Activated naive CD4-positive, alpha-beta T cell treated with anti-CD3 and anti-CD28 coated beads, Interleukin-2, amount 10 ng/mL, durations not matched to agents 7 days and 5 days (primary cell): ENCODE results near the gene C9orf78.

Experiments
- CTCF ChIA-PET: fragments of 350-600 bp; sonication (Branson Sonifier 250); formaldehyde crosslinking; loops from one replicate; lab custom pipeline; 2021; ENCODE audit warnings: antibody characterized with exemption; lab: Charles Lee
- DNase-seq: peaks from one replicate; pipeline ENCODE4 v3.0.0-alpha.2; 2020
- H3K27ac Mint-ChIP-seq: one replicate; pipeline ENCODE4 v1.8.0; 2021; ENCODE audit warnings: mild to moderate bottlenecking, moderate library complexity, mixed read lengths
- H3K27me3 Mint-ChIP-seq: one replicate; pipeline ENCODE4 v1.8.0; 2021; ENCODE audit warnings: mild to moderate bottlenecking, mixed read lengths
- H3K36me3 Mint-ChIP-seq: one replicate; pipeline ENCODE4 v1.8.0; 2021; ENCODE audit warnings: mixed read lengths
- H3K4me1 Mint-ChIP-seq: one replicate; pipeline ENCODE4 v1.8.0; 2021; ENCODE audit warnings: mixed read lengths
- H3K4me3 Mint-ChIP-seq: one replicate; pipeline ENCODE4 v1.8.0; 2021; ENCODE audit warnings: mild to moderate bottlenecking, moderate library complexity, mixed read lengths
- H3K9me3 Mint-ChIP-seq: one replicate; pipeline ENCODE4 v1.8.0; 2021; ENCODE audit warnings: mixed read lengths

The C9orf78 gene, protein sequence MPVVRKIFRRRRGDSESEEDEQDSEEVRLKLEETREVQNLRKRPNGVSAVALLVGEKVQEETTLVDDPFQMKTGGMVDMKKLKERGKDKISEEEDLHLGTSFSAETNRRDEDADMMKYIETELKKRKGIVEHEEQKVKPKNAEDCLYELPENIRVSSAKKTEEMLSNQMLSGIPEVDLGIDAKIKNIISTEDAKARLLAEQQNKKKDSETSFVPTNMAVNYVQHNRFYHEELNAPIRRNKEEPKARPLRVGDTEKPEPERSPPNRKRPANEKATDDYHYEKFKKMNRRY

DNA sequence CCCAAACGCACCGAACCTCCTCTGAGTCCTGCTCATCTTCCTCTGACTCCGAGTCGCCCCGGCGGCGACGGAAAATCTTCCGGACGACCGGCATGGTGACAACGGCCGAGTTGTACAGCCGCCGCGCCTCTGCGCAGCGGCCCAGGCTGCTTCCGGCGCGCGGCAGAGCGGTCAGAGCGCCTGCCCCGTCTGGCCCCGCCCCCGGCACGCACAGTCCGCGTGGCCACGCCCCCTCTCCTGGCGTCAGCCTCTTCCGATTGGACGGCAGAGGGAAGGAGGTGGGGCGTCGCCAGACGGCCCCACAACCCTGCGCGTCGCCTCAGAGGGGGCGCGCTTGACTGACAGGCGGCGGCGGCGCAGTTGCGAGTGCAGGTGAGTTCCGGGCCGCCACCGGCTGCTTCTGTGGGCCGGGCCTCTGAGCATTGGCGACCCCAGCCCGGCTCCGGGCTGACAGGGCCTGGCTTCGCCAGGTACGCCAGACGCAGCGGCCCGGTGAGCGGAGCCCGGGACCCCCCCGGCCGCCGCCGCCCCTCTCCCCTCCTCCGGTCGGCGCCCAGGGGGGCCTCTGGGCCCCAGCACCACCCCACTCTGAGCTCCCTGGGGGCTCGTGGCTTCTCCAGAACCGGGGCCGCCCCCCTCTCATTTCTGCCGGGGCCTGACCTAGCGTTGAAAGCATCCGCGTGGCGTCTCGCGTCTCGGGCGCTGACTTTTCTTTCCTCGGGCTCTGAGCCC is at the start of gene C9orf78, which contains the start of gene USP20:
Gene C9orf78 (minus strand): TSS at position 148 of the 732 bp plus-strand sequence. CDS start 54 bp downstream, at position 94.
Gene USP20 (plus strand): TSS at position 331 of the 732 bp plus-strand sequence. CDS start 17,098 bp downstream, outside the sequence.
- Mint-ChIP-seq H3K4me1 (peaks cover 59% of the 10 kb centered on the region), H3K36me3 (peaks cover 40% of the 10 kb centered on the region), H3K27me3 (no peaks in the 10 kb centered on the region), H3K27ac (peak within 1 kb of the TSS; percentile 99), H3K9me3 (no peaks in the 10 kb centered on the region), H3K4me3 (peak within 1 kb of the TSS; percentile 98)
- CTCF ChIA-PET, result interaction anchor here (0.9 to 1.2 kb wide), 3 partner anchors 9 to 50 kb away, joined by 3 to 4 read pairs (median 3); no protein-coding TSS in a partner anchor
- DNase-seq, result peak; percentile 97

DNA sequence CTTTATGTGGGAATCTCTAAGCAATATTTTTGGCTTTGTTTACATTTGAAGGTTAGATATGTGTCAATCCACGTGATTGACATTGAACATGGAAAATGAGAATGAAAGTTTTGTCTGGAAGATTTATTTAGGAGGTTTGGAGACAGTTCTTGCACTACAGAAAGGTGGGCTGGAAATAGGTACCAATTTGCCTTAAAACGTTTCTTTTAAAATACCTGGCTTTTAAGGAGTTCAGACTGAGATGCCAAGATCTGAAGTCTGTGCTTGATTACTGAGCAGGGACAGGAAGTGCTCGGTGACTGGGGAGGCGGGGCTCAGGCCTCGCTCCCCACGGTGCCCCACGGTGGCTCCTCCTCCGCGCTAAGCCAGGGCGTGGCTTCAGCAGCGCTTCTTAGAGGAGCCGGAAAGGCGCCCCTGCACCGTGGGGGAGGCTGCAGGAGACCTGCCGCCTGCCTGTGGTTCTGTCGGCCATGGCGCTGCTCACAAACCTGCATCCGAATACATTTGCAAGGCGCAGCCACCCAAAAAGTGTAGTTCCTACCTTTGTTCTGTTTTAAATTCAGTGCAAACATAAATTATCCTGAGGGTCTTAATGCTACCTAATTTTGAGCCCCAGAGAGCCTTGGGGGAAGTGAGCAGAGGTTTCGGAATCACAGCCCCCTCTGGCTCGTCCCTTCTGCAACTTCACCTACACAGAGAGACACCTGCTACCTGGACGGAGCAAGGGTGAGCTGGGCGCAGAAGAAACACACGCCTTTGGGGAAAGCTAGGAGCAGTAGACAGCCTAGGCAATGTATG is 49.3 kb upstream of the C9orf78 start:
- Mint-ChIP-seq H3K27ac (peak overlapping the region; percentile 99), H3K4me1 (peaks cover 63% of the 10 kb centered on the region), H3K27me3 (no peaks in the 10 kb centered on the region), H3K4me3 (peak overlapping the region; percentile 79), H3K36me3 (peaks cover 36% of the 10 kb centered on the region), H3K9me3 (no peaks in the 10 kb centered on the region)
- CTCF ChIA-PET, result interaction anchor here (0.7 to 5.0 kb wide), 22 partner anchors 10 to 352 kb away, joined by 3 to 27 read pairs (median 6); partner anchors contain the start of genes C9orf78 and USP20
- DNase-seq, result peak; percentile 98

DNA sequence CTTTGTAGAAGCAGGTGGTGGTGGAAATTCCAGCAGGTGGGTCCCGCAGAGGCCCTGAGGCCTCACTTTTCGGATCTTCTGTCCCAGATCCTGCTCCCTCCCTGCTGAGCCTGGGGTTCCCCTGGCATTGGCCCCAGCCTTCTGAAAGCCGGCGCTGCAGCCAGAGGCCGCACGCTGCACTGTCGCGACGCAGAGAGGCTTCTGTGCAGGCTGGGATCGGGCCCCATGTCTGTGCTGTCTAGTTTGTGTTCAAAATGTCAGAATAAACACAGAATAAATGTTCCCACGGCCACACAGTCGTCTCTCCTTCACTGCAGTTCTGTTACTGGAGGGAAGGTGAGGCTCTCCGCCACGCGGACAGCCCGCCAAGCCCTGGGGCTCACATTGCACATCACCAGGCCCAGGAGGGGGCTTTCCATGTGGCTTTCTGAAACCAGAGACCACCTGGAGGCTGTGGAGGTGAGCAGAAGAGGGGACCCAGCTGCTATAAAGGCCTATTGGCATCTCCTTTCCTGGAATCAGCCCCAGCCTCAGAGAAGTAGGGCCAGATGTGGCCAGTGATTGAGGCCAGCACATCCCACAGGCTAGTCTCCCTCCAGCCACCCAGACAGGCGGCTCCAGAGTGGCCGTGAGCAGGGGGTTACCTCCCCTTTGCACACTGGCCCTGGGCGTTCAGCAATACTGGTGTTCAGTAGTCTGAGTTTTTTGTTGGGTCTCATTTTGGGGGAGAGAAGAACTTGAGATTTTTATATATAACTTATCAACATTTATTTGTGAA is 46.7 kb upstream of the C9orf78 start:
- Mint-ChIP-seq H3K36me3 (peaks cover 35% of the 10 kb centered on the region), H3K27ac (no peak overlapping the region), H3K27me3 (no peaks in the 10 kb centered on the region), H3K9me3 (no peaks in the 10 kb centered on the region), H3K4me1 (peaks cover 41% of the 10 kb centered on the region), H3K4me3 (no peak overlapping the region)
- no peak for DNase-seq
- CTCF ChIA-PET, result interaction anchor here (1.1 kb wide), 1 partner anchor 12 kb away, joined by 3 read pairs; no protein-coding TSS in a partner anchor

- Mint-ChIP-seq H3K27ac (no peak overlapping the region), H3K9me3 (no peaks in the 10 kb centered on the region), H3K36me3 (peaks cover 36% of the 10 kb centered on the region), H3K4me1 (peaks cover 37% of the 10 kb centered on the region), H3K27me3 (no peaks in the 10 kb centered on the region), H3K4me3 (no peak overlapping the region)
- CTCF ChIA-PET, result interaction anchor here (0.7 kb wide), 1 partner anchor 14 kb away, joined by 3 read pairs; no protein-coding TSS in a partner anchor
- DNase-seq, result no peak
These were observed 45.8 kb upstream of the C9orf78 start for GRCh38 chr9:129880654-129881546.

DNA sequence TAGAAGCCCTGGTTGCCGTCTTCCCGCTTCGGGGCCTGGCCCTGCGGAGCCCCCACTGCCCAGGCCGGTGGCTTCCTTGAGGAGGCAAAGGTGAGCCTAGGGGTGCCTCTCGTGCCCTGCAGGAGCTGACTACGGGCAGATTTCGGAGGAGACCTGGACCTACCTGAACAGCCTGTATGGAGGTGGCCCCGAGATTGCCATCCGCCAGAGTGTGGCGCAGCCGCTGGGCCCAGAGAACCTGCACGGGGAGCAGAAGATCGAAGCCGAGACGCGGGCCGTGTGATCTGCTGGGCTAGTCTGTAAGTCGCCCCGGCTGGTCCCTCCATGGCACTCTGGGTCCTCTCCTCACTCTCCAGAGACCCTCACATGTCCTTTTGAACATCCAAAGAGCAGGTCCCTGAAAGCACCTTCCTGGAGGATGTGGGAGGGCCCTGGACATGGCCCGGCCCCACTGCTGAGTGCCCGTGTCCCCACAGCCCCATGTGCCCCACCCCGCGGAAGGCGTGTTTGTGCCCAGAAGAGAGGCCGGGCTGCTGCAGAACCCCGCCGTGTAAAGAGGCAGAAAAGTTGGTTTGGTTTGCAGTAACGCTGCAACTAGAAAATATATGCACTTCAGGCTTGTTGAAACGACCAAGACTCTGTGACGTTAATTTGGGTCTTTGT is 45.0 kb upstream of the C9orf78 start:
- no peak for DNase-seq
- Mint-ChIP-seq H3K36me3 (peaks cover 38% of the 10 kb centered on the region), H3K27me3 (no peaks in the 10 kb centered on the region), H3K4me3 (no peak overlapping the region), H3K27ac (peak overlapping the region; percentile 71), H3K4me1 (peaks cover 33% of the 10 kb centered on the region), H3K9me3 (no peaks in the 10 kb centered on the region)
- CTCF ChIA-PET, result interaction anchor here (0.7 kb wide), 1 partner anchor 13 kb away, joined by 3 read pairs; no protein-coding TSS in a partner anchor

- Mint-ChIP-seq H3K36me3 (peaks cover 39% of the 10 kb centered on the region), H3K4me3 (no peak overlapping the region), H3K9me3 (no peaks in the 10 kb centered on the region), H3K4me1 (peaks cover 26% of the 10 kb centered on the region), H3K27me3 (no peaks in the 10 kb centered on the region), H3K27ac (peak overlapping the region; percentile 42)
- DNase-seq, result no peak
- CTCF ChIA-PET, result no interaction called here
These were observed 44.1 kb upstream of the C9orf78 start for GRCh38 chr9:129879103-129879699.

DNA sequence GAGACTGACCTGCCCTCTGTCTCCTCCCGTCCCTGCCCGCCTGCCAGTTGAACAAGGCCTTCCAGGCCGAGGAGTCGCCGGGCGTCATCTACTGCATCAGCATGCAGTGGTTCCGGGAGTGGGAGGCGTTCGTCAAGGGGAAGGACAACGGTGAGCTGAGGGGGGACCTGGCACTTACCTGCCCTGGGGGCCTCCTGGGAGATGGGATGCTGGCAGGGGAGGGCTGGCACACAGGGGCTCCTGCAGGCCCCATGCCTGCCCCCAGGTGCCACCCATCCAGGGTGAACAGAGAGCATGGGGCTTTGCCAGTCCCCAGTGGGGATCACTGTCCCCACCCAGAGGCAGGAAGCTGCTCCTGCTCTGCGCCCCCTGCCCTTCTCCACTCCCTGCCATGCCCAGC is 43.2 kb upstream of the C9orf78 start:
- DNase-seq, result no peak
- H3K9me3 Mint-ChIP-seq, result no peaks in the 10 kb centered on the region
- peaks cover 47% of the 10 kb centered on the region for H3K36me3 Mint-ChIP-seq
- CTCF ChIA-PET, result no interaction called here
- peaks cover 21% of the 10 kb centered on the region for H3K4me1 Mint-ChIP-seq
- H3K27ac Mint-ChIP-seq, result peak overlapping the region; percentile 11
- H3K27me3 Mint-ChIP-seq, result no peaks in the 10 kb centered on the region
- no peak overlapping the region for H3K4me3 Mint-ChIP-seq

GRCh38 chr9:129876815-129877214 is 41.7 kb upstream of the C9orf78 start:
- DNase-seq, result no peak
- peak overlapping the region; percentile 51 for H3K27ac Mint-ChIP-seq
- H3K36me3 Mint-ChIP-seq, result peaks cover 52% of the 10 kb centered on the region
- no peaks in the 10 kb centered on the region for H3K27me3 Mint-ChIP-seq
- H3K9me3 Mint-ChIP-seq, result no peaks in the 10 kb centered on the region
- CTCF ChIA-PET, result no interaction called here
- H3K4me1 Mint-ChIP-seq, result peaks cover 24% of the 10 kb centered on the region
- no peak overlapping the region for H3K4me3 Mint-ChIP-seq

- no peaks in the 10 kb centered on the region for H3K9me3 Mint-ChIP-seq
- no peak for DNase-seq
- H3K4me1 Mint-ChIP-seq, result peaks cover 33% of the 10 kb centered on the region
- H3K36me3 Mint-ChIP-seq, result peaks cover 59% of the 10 kb centered on the region
- H3K27me3 Mint-ChIP-seq, result no peaks in the 10 kb centered on the region
- CTCF ChIA-PET, result no interaction called here
- H3K4me3 Mint-ChIP-seq, result no peak overlapping the region
- no peak overlapping the region for H3K27ac Mint-ChIP-seq
These were observed 40.8 kb upstream of the C9orf78 start for GRCh38 chr9:129875687-129876395.

- CTCF ChIA-PET, result interaction anchor here (1.3 kb wide), 1 partner anchor 47 kb away, joined by 4 read pairs; no protein-coding TSS in a partner anchor
- Mint-ChIP-seq H3K27ac (no peak overlapping the region), H3K9me3 (no peaks in the 10 kb centered on the region), H3K27me3 (no peaks in the 10 kb centered on the region), H3K4me1 (peaks cover 39% of the 10 kb centered on the region), H3K4me3 (no peak overlapping the region), H3K36me3 (peaks cover 59% of the 10 kb centered on the region)
- DNase-seq, result no peak
These were observed 40.1 kb upstream of the C9orf78 start for GRCh38 chr9:129875181-129875611.
